ENCODE results near the gene SULT1C2. TPM values are rescaled to one million over a fixed set of nuclear protein-coding genes. Genes with fewer than 3 reads are reported as not detected.

The SULT1C2 gene
- total RNA-seq, 1 experiment from 2014 or later, result not detected

- POLR2A ChIA-PET (ENCODE audit: low non-redundant PET), result no interaction called here
- peaks cover 7% of the 10 kb centered on the region for H3K27me3 ChIP-seq (replicated peaks; ENCODE audit: insufficient read depth, low read depth, low read length, poor library complexity)
- H3K36me3 ChIP-seq (ENCODE audit: insufficient read depth, low read length, poor library complexity, severe bottlenecking), result no peaks in the 10 kb centered on the region
- CTCF ChIA-PET, result no interaction called here
- intact Hi-C loops (cut with micrococcal nuclease; ENCODE audit: unreplicated experiment), result no loop called here
- DNase-seq (ENCODE audit: low spot score), result no peak
- H3K9me3 ChIP-seq (ENCODE audit: low read depth, low read length, poor library complexity, severe bottlenecking), result no peaks in the 10 kb centered on the region
- no TSS peak for BruUV-seq (replicated peaks)
- no peaks in the 10 kb centered on the region for H3K4me1 ChIP-seq (ENCODE audit: insufficient read depth, low read length, poor library complexity, severe bottlenecking)
- TF ChIP-seq CTCF (conservative IDR thresholded peaks at IDR 0.05; ENCODE audit: low read depth, low read length) (no peak), EZH2 (IDR thresholded peaks at IDR 0.05; ENCODE audit: borderline replicate concordance, low read depth, low read length, poor library complexity, severe bottlenecking) (no peak)
- H3K4me3 ChIP-seq (ENCODE audit: low read depth, low read length, poor library complexity, severe bottlenecking), result no peak overlapping the region
- no peak overlapping the region for H3K27ac ChIP-seq (ENCODE audit: low read depth, low read length, poor library complexity, severe bottlenecking)
Observed at GRCh38 chr2:108304975-108305374, 16.3 kb downstream of the SULT1C2 start.

- Histone ChIP-seq H3K4me1 (ENCODE audit: insufficient read depth, low read length, poor library complexity, severe bottlenecking) (no peaks in the 10 kb centered on the region), H3K4me3 (ENCODE audit: low read depth, low read length, poor library complexity, severe bottlenecking) (no peak overlapping the region), H3K9me3 (ENCODE audit: low read depth, low read length, poor library complexity, severe bottlenecking) (no peaks in the 10 kb centered on the region), H3K36me3 (ENCODE audit: insufficient read depth, low read length, poor library complexity, severe bottlenecking) (no peaks in the 10 kb centered on the region), H3K27me3 (replicated peaks; ENCODE audit: insufficient read depth, low read depth, low read length, poor library complexity) (peaks cover 7% of the 10 kb centered on the region), H3K27ac (ENCODE audit: low read depth, low read length, poor library complexity, severe bottlenecking) (no peak overlapping the region)
- intact Hi-C loops (cut with micrococcal nuclease; ENCODE audit: unreplicated experiment), result no loop called here
- ChIA-PET CTCF (no interaction called here), POLR2A (ENCODE audit: low non-redundant PET) (no interaction called here)
- no peak for DNase-seq (ENCODE audit: low spot score)
- no TSS peak for BruUV-seq (replicated peaks)
- TF ChIP-seq EZH2 (IDR thresholded peaks at IDR 0.05; ENCODE audit: borderline replicate concordance, low read depth, low read length, poor library complexity, severe bottlenecking) (no peak), CTCF (conservative IDR thresholded peaks at IDR 0.05; ENCODE audit: low read depth, low read length) (no peak)
Observed at GRCh38 chr2:108305901-108306300, 17.2 kb downstream of the SULT1C2 start.

GRCh38 chr2:108309903-108310302, 21.2 kb downstream of the SULT1C2 start:
- POLR2A ChIA-PET (ENCODE audit: low non-redundant PET), result no interaction called here
- intact Hi-C loops (cut with micrococcal nuclease; ENCODE audit: unreplicated experiment), result no loop called here
- Histone ChIP-seq H3K9me3 (ENCODE audit: low read depth, low read length, poor library complexity, severe bottlenecking) (no peaks in the 10 kb centered on the region), H3K4me1 (ENCODE audit: insufficient read depth, low read length, poor library complexity, severe bottlenecking) (no peaks in the 10 kb centered on the region), H3K36me3 (ENCODE audit: insufficient read depth, low read length, poor library complexity, severe bottlenecking) (no peaks in the 10 kb centered on the region), H3K4me3 (ENCODE audit: low read depth, low read length, poor library complexity, severe bottlenecking) (no peak overlapping the region), H3K27me3 (replicated peaks; ENCODE audit: insufficient read depth, low read depth, low read length, poor library complexity) (no peaks in the 10 kb centered on the region), H3K27ac (ENCODE audit: low read depth, low read length, poor library complexity, severe bottlenecking) (no peak overlapping the region)
- no peak for TF ChIP-seq EZH2 (IDR thresholded peaks at IDR 0.05; ENCODE audit: borderline replicate concordance, low read depth, low read length, poor library complexity, severe bottlenecking)
- no peak for TF ChIP-seq CTCF (conservative IDR thresholded peaks at IDR 0.05; ENCODE audit: low read depth, low read length)
- CTCF ChIA-PET, result no interaction called here
- no peak for DNase-seq (ENCODE audit: low spot score)
- no TSS peak for BruUV-seq (replicated peaks)
